HG03097 (cell line): ENCODE measurements around the gene MOK.
"Not testable (repeated sequence)": the region's sequence is repeated elsewhere in the genome, so short reads cannot be mapped to it uniquely, and the experiment has no call there.

Experiments
- ATAC-seq: cut with Tn5 transposase; IDR thresholded peaks from one replicate; pipeline ENCODE4 v1.9.1; 2021; ENCODE audit not compliant: unreplicated experiment, low FRiP score

MOK gene, protein sequence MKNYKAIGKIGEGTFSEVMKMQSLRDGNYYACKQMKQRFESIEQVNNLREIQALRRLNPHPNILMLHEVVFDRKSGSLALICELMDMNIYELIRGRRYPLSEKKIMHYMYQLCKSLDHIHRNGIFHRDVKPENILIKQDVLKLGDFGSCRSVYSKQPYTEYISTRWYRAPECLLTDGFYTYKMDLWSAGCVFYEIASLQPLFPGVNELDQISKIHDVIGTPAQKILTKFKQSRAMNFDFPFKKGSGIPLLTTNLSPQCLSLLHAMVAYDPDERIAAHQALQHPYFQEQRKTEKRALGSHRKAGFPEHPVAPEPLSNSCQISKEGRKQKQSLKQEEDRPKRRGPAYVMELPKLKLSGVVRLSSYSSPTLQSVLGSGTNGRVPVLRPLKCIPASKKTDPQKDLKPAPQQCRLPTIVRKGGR

GRCh38 chr14:102304611-102305506 lies at the start of gene MOK:
Gene MOK (minus strand): TSS chr14:102305164. CDS start chr14:102304968, 196 bp downstream.
- peak; percentile 91 for ATAC-seq

DNA sequence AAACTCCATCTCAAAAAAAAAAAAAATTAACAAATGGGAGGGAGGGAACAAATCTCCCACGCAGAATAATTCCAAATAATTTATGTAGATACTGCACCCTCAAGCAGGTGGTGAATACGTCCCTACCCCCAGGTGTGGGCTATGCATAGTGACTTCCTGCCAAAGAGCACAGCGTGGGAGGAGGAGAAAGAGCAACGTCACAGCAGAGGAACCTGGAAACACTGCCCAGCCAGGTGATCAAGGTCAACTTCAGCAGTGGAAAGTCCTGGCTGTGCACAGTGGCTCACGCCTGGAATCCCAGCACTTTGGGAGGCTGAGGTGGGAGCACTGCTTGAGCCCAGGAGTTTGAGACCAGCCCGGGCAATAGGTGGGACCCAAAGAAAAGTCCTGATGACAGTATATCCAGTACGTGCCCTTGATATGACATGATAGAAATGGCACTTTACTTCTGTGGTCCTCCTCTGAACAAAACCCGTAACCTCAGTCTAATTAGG lies 48.2 kb upstream of the MOK start:
- ATAC-seq: no peak

DNA sequence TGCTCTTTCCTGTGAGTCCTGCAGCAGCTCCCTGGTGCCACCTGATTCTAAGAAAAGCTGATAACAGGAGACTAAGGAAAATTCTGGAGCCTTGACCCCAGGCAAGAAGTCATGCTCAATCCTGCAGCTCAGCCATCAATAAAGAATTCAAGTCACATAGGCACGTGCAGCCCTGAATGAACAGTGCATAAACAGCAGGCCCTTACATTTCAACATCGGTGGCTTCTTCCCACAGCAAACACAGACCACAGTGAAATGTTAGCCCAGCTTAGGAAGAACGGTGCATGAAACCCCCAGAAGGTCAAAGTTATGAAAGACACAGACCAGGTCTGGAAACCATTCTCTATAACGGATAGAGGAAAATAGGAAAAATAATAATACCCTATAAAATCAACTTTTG lies 47.2 kb upstream of the MOK start:
- no peak for ATAC-seq

- ATAC-seq: not testable (repeated sequence)
These were observed 46.6 kb upstream of the MOK start for GRCh38 chr14:102351593-102351992.

- ATAC-seq: no peak
These were observed 46.1 kb upstream of the MOK start for GRCh38 chr14:102351023-102351422.

GRCh38 chr14:102348376-102348775 lies 43.4 kb upstream of the MOK start:
- ATAC-seq: no peak

GRCh38 chr14:102346645-102347044 lies 41.7 kb upstream of the MOK start:
- ATAC-seq: no peak

DNA sequence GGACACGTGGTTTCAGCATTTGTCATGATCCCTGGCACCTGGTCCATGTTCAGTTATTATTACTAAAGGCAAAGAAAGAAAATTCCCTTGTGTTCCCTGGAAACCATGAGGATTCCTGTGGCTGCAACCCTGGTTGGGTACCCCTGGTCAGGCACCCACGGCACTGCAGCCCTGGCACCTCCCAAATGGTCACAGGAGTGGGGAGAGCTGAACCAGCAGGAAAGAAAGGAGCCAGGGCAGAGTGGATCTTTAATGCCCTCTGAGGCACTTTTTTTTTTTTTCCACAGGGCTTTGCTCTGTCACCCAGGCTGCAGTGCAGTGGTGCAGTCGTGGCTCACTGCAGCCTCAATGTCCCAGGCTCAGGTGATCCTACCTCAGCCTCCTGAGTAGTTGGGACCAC lies 40.3 kb upstream of the MOK start:
- no peak for ATAC-seq

- no peak for ATAC-seq
These were observed 39.5 kb upstream of the MOK start for GRCh38 chr14:102344485-102344884.

DNA sequence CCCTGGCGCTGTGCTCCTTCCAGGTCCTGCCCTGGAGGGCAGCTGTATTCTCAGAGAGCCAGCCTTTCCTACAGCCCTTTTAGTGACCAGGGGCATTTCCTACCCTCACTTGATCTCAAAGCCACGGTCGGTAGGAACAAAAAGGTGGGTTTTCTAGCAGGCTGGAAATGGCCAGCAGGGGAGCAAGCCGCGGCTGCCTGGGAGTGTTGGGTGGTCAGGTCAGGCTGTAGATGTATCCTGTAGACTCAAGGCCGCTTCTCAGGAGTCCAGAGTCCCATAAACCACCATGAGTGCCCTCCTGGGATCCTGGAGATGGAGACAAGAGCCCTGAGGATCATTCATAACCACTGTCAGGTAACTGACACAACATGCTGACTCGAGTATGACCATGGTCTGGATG lies 39.1 kb upstream of the MOK start:
- no peak for ATAC-seq

DNA sequence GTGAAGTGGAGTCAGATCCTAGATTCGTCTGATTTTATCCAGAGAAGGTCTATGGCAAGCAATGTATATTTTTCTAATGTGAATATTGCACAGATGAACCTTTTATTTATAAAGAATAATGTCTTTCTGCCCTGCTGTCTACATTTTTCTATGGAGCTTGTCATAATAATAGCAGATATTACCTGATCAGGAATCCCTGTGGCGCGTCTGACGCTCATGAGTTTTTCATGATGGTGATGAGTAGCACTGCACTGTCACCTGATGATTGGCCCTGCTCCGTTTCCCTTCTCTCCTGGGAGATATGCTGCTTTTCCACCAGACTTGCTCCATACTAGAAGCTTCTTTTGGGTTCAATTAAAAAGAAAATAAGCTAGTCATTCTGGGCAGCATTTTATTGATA lies 37.3 kb upstream of the MOK start:
- no peak for ATAC-seq

- ATAC-seq: no peak
These were observed 36.6 kb upstream of the MOK start for GRCh38 chr14:102341566-102341965.

DNA sequence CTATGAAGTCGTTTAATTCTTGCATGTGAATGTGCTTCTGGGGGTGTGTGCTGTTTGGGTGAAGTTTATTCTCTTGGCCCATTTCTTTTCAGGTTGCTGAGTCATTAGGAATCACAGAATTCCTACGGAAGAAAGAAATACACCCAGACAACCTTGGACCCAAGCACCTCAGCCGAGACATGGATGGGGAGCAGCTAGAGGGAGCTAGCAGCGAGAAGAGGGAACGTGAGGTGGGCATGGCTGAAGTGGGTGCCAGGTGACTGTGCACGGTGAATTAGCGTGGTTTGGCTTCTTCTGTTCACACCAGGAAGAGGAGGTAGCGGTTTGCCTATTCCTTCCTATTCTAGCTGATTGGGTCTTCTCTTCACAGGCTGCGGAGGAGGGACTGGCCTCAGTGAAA lies 33.8 kb upstream of the MOK start:
- ATAC-seq: no peak

DNA sequence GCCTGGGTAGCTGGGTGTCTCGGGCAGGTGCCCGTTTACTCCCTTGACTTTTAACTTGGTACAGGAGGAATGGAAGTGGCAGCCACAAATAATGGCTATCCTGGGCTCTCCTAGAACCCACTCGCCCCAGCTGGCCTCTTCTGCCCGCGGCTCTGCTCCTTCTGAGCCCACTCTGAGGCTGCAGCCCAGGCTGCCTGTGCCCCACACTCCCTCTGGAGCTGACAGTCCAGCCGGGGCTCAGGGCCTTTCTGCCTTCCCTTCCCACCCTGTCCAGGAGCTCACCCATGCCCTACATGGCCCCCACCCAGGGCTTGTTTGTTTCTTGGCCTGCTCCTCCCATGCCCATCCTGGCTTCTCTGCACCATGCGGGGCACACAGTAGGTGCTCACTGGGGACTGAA lies 30.2 kb upstream of the MOK start:
- ATAC-seq: no peak

DNA sequence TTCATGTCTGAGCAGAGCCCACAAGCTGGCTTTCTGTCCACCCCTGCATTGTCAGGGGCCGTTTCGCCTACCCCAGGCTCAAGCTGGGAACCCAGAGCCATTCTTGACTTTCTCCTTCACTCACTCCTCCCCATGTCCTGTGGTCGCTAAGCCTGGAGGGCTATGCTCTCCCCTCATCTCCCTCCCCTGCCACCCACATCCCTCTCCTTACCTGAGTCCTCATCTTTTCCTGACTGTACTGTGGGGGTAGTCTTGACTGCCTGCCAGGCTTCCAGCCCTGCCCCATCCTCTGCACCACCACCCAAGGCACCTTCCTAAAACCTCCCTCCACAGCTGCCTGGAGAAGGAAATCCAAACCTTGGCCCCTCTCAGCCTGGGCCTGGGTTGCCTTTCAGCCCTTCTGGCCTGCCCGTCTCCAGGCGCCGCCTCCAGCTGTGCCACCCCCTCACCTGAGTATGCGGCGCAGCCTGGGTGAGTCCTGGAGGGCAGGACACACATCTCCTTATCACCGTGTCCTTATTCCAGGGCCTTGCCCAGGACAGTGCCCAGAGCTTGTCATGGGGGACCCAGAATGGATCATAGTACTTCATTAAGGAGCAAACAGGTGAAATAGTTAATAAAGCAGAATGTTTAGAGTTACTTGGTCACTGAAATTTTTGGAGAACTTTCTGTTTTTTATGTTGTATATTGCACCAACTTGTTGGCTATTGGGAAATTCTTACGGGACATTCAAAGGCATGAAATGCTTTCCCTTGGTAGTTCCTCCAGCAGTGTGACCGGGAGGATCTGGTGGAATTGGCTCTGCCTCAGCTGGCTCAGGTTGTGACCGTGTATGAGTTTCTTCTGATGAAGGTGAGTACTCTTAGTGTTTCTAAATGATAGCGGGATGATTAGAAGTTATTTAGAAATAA lies 29.1 kb upstream of the MOK start:
- ATAC-seq: no peak

GRCh38 chr14:102333390-102333789 lies 28.4 kb upstream of the MOK start:
- ATAC-seq: no peak

DNA sequence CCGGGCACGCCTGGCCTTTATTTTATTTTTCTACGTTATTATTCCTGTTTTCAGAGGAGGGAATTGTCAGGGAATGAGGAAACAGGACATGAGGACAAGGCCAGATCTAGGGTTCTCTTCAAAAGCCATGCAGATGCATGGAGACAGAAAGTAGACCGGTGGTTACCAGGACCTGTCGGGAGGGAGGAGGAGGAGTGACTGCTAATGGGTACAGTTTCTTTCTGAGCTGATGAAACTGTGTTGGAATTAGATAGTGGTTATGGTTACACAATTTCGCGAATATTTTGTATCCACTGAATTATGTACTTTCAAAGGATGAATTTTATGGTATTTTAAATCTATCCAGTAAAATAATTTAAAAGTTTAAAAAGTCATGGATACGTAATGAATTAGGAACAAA lies 25.8 kb upstream of the MOK start:
- ATAC-seq: no peak

- ATAC-seq: not testable (repeated sequence)
These were observed 24.4 kb upstream of the MOK start for GRCh38 chr14:102329381-102329780.

GRCh38 chr14:102326583-102326982 lies 21.6 kb upstream of the MOK start:
- ATAC-seq: no peak

GRCh38 chr14:102325791-102326345 lies 20.9 kb upstream of the MOK start:
- no peak for ATAC-seq
